GM12874 (cell line): Measurements from ENCODE around the gene WARS2.

Experiments used
- CTCF ChIP-seq: IDR thresholded peaks from 2 replicates; pipeline ENCODE4 v1.5.1; 2011; ENCODE audit warnings: low read depth, mild to moderate bottlenecking, control low read depth, low read length, moderate library complexity; ENCODE audit not compliant: insufficient read depth

Gene WARS2

DNA sequence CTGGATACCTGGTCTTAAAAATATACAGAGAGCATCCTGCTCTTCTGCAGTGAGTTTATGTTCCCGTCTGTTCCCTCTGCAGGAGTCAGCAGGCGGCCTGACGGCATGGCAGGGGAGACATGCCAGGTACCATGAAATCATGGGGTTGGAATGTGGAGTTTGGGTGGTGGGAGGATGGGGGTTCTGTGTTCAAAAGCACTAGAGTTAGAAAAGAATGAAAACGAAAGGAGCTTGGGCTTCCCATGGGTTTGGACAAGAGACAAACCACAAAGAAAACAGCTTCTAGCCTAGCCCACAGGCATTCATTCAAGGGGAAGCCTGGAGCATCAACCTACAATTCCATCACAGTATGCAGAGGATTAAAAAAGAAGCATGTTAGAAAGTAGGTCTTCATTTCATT is 59.9 kb downstream of the WARS2 start:
- no peak for TF ChIP-seq CTCF

GRCh38 chr1:119079881-119080280 is 60.6 kb downstream of the WARS2 start:
- no peak for TF ChIP-seq CTCF

DNA sequence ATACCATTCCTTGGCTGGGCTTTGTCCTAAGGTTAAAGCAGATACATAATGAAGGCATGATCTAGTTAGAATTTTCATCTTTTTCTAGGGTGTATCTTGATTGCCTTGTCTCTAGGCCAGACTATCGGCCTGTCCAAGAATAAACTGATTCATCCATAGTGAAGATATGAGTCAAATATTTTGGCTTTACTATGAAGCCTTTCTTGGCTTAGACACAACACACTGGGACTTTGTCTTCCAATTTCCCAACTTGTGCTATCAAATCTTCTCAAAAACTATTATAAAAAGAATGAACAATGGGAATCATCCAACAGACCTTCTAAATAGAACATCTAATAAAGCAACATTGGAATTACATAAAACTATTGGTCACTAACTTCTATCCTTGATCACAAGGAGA is 64.8 kb downstream of the WARS2 start:
- no peak for TF ChIP-seq CTCF

DNA sequence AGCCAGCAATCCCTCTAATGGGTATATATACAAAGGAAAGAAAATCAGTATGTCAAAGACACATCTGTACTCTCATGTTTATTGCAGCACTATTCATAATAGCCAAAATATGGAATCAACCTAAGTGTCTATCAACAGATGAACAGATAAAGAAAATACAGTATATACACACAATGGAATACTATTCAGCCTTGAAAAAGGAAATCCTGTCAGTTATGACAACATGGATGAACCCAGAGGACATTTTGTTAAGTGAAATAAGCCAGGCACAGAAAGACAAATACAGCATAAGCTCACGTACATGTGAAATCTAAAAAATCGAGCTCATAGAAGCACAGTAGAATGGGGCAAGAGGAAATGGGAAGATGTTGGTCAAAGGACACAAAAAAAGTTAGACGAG is 69.1 kb downstream of the WARS2 start:
- TF ChIP-seq CTCF = no peak

DNA sequence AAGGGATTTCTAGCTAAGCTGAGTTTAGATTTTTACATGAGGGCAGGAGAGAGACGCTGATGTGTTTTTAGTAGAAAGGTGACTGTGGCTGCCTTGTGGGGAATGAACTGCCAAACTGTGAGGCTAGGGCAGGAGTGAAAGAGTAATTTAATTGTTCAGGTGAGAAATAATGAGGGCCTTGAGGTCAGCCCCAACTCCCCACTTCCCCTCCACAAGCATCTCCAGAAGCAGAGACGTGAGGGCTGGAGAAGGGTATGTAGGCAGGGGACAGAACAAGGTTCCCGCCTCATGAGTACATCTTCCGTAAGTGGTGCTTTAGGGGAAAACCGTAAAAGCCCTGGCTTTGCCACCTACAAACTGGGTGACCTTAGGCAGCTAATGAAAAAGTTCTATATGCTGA is 70.8 kb downstream of the WARS2 start:
- no peak for TF ChIP-seq CTCF

DNA sequence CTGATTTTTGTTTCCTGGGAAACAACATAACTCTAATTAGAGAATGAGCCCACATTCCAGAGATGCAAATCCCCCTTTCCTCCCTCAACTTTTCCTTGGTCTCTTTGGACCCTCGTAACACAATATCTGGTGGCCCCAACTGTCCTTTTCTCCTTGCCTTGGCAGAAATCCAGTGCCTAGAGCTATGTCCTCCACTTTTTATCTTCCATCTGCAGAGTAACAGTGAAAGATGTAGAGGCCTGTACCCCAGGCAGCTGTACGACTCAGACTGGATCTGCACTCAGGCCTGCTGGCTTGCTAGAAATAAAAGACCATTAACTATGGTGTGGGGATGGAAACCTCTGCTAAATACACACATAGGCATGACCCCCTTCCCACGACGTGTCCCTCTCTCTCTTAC is 72.0 kb downstream of the WARS2 start:
- no peak for TF ChIP-seq CTCF

DNA sequence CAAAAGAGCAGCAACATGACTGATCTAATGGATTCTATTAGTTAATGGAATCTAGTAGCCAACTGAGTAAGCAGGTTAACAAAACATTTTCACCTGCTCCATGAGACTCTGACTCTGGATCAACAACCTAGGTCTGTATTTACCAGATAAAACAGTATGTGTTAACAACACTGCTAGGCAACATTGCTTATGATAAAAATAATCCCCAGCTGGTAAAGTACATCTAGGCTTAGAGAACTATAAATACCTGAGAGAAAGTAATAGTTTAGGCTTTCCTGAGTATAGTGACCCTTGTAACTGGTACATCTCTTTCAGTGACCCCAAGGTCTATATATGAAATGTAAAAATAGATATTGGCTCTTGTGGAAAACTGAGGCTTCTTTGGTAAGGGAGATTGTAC is 78.8 kb downstream of the WARS2 start:
- TF ChIP-seq CTCF = no peak

GRCh38 chr1:119055568-119055967 is 84.9 kb downstream of the WARS2 start:
- no peak for TF ChIP-seq CTCF
